HG02943 (cell line): ENCODE results near the gene FAM240A.

Source experiments
- ATAC-seq: cut with Tn5 transposase; IDR thresholded peaks from one replicate; pipeline ENCODE4 v1.9.1; 2021; ENCODE audit warnings: mild to moderate bottlenecking, low read depth, moderate library complexity; ENCODE audit not compliant: unreplicated experiment

Gene FAM240A

DNA sequence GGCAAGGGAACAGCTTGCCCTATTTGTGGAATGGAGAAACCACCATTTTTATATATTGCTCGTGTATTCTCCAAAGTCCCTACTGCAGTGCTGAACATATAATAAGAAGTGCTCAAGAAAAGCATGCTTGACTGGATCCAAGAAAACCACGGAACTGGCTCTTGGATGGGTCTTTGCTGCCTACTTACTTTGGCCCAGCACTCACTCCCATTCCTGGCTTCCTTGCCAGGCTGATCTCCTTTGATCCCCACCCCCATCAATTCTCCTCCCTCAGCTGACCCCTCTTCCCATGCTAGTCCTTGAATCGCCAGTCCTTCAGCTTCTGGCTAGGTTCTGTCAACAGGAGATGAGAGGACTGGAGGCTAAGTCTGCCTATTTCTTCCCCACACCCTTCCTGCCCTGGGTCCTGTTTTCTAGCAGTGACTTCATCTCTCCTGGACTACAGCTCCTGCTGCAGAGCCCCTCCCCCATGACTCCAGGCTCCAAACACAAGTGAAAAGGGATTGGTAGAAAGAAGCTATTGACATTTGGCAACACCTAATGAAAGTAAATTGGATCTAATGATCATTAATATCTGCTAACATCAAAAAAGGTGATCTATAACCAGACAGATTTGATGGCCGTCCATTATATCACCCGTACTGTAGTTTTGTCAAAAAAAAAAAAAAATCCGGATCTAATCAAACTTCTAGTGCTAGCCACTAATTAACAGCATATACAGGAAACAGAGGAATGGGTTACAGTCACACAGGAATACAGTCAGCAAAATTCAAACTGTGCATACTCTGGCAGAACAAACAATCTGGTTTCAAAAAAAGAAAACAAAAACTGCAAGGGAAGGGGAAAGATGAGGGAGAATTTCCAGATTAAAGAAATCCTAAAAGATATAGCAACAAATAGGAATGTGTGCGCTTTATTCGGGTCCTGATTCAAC lies 7.8 kb downstream of the FAM240A start:
- ATAC-seq: no peak

DNA sequence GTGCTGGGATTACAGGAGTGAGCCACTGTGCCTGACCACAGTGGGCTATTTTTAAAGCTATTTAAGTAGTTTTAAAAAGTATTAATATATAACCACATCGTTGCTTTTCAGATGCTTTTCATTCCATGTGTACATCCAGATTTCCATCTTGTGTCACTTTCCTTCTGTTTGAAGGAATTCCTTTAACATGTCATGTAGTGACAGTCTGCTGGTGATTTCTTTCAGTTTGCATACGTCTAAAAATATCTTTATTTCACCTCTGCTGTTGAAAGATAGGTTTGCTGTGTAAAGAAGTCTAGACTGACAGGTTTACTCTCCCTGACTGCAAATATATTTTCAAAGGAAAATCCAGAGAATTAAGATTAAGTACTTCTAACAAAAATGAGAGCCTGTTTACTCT lies 12.2 kb downstream of the FAM240A start:
- ATAC-seq: no peak

DNA sequence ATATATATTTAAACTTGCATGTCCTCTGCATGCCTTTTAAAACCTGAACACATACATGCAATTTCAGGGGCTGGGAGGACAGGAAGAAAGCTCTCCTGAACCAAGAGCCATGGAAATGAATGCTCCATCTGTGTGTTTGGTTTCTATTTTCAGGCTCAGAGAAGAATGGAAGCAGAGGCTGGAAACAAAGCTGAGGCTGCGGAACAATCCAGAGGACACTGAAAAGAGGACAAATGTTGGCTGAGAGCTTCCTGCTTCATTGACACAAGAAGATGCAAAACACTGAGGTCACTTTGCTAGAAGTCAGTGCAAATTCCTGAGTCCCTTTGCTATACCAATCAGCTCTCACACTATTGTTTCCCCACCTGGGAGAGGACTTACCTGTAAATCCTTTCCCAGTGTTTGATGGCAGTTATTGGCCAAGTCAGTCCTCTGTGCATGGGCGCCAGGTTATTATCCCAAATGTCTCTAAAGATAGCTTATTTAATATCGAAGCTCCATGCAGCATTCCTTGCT lies 12.7 kb downstream of the FAM240A start:
- ATAC-seq: no peak

DNA sequence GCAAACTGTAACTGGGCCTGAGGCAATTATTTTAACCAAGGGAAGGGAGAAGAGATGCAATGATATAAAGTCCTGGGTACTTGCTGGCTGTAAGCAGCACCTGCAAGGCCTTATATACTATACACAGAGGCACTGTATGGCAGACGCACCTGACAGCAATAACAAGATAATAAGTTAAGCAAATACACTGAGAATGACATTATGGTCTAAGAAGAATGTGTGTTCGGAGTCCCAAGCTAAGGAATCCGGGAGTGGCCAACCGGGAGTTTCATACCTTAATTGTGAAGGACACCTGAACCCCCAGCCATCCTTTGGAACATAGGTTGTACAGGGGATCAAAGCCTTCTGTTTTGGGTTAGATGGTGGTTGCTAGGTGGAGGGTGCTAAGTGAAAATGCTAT lies 13.7 kb downstream of the FAM240A start:
- no peak for ATAC-seq

DNA sequence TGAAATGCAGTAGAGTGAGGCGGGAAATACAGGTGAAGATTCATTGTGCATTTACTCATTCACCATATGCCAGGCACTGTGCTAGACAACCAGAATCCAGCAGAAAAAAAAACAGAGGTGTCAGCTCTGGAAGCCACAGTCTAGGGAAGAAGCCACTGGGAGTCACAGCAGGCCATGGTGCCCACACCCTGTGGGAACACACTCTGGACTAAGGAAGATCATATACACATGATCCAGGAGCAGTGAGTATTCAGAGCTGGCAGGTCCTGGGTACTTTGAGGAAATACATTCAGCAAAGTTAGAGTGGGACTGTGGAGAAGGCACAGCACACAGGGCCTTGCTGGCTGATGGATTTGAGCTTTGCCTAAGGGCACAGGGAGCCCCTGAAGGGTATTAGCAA lies 14.8 kb downstream of the FAM240A start:
- ATAC-seq: no peak

DNA sequence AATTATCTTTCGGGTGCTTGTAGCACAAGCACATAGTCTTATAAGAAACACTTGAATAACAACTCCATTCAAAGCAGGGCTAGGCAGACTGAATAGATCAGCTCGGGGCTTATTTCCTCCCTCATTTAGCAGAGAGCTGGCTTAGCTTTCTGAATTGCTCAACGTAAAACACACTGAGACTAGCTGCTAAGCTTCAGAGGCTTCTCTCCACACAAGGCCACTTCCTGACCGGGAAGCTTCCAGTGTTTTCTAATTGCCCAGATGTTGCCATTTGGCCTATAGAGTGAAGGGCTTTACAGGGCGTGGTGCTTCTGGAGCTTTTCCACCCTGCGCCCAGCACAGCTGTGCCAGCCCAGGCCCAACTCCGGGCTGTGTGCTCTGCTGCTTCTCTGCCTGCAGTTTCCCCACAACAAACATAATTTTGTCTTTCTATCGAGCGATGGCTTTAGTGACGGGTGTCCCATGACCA lies 16.6 kb downstream of the FAM240A start:
- ATAC-seq: no peak

DNA sequence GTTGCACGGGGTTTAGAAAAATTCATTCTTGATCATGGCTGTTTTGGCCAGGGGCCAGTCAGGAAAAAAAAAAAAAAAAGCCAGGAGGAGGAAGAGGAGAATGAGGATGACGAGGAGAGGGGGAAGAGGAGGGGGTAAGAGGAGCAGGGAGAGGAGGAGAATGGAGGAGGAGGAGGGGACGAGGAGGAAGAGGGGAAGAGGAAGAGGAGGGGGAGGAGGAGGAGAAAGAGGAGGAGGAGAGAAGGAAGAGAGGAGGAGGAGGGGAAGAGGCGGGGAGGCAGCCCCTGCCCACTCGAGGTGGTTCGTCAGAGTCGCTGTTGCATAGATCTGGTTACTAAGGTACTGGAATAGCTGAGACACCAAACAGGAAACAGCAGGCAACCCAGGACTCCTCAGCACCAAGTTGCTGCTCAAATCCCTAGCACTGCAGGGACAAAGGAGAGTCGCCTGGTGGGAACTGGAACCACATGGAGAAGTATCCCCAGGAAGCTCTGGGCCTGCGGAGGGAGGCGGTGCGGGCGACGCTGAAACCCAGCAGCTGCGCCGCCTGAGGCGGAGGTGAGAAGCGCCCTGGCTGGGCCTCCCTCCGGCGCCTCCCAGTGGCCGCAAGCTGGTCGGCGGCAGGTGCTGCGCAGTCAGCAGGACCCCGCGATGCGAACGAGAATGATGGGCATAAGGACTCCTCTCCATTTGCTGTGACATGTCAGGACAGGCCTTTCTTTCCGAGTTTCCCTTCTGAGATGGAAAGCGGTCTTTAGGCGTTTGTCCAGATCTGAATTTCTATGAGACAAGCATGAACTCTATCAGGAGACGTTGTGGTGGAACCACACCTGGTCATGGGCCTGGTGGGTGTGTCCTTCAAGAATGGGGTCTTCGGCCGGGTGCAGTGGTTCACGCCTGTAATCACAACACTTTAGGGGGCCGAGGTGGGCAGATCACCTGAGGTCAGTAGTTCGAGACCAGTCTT lies 17.5 kb downstream of the FAM240A start:
- no peak for ATAC-seq

DNA sequence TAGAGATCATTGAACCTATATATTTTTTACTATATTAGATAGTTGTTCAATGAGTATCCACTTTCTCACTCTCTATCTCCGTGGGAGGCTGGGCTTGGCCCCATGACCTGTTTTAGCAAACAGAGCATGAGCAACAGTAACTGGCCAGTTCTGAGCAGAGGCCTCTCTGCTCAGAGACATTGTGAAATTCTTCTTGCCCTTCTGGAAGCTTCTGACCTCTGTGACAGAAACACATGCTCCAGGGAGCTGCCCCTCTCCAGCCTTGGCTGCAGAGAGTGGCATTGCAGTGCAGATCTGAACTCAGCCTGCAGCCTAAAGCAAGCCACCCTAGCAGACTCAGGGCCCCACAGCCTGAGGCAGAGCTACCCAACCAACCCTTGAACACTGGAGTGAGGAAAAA lies 20.5 kb downstream of the FAM240A start:
- ATAC-seq: no peak

DNA sequence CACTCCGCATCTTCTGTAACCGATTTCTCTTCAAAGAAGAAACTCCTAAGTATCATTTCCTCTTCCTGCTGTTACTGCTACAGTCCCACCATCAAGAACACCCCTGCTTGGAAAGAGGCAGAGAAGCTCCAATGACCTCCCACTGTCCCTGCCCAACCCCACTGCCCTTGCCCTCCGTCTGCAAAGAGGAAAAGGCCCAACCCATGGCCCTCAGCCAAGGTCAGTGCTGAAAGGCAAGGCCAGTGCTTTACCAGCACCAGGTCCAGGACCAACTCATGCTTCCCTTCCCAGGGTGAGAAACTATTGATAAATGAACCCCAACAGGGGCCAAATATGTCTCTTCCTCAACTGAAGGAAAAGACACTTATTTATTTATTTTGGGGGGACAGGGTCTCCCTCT lies 22.5 kb downstream of the FAM240A start:
- ATAC-seq: no peak

DNA sequence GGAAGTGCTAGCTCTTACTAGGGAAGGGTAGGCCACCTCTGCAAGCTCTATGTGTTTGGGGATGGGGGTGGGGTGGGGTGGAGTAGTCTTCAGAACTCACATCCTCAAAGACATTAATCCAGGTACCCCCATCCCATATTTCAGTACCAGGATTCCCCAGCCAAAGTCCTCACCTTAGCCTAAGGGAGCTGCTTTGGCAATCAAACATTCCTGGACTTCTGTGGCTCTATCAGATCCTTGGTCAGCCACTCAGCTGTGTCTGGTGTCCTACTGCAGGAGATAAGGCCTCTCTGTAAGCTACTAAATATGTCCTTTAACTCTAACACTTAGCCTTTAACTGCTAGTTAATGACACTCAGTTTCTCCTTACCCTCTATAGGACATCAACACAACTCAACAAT lies 26.9 kb downstream of the FAM240A start:
- ATAC-seq: no peak

DNA sequence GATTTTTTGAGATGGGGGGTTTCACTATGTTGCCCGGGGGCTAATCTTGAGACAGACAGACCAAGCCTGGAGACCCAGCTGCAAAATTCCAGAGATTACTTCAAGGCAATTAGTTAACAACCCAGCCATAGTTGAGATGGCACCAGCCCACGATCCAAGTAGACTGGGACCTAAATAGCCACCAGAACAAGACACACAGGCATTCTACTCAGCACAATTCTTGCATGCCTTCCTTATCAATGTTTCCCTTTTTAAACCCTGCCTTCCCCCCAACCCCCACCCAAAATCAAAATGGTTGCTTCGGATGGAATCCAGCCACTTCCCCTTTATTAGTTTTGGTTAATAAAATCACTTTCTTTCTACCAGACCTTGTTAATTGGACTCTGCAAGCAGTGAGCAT lies 28.6 kb downstream of the FAM240A start:
- no peak for ATAC-seq

DNA sequence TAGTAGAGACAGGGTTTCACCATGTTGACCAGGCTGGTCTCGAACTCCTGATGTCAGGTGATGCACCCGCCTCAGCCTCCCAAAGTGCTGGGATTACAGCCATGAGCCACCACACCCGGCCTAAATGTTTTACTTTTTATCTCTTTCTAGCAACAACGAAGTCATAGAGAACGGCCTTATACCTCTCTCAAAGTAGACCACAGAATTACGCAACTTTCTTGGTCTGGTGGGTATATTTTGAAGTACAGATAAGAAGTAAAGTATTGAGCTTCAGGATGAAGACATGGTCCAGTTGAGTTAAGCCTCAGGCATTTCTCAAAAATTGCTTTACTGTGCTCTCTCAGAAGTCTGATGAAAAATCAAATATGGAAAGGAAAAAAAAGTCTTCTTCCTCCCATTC lies 30.6 kb downstream of the FAM240A start:
- ATAC-seq: no peak

DNA sequence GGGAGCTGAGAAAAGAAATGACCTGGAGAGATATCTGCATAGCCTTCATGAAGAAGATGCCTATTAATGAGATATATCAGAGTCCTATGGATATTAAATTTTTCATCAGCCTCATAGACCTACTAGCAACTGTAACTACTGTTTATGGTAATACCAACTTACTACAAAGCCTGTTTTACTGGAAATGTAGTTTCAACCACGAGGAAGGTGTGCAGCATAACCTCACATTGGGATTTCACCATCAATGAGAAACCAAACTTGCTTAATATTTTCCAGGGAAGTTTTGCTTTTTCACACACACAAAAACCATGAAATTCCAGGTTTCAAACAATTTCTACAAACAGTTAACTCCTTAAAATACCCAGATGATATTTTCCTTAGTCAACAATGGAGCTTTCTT lies 31.4 kb downstream of the FAM240A start:
- no peak for ATAC-seq

DNA sequence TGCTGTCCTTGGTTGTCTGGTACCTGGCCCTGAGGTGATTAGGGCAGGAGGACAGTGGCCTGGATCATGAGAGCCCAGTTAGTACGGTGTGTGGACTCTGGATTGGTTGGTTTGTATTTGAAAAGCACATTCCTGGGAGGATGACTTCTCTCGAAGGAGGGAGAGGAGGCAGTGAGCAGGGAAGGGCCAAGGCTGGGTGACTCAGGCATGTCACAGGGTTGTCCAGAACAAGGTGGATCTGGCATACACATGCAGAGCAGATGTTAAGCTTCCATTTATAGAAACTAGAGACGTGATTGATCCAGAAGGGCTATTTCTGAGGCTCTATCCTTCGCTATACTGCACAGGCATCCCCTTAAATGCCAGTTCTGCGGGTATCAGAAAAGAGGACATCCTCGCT lies 34.4 kb downstream of the FAM240A start:
- ATAC-seq: no peak

DNA sequence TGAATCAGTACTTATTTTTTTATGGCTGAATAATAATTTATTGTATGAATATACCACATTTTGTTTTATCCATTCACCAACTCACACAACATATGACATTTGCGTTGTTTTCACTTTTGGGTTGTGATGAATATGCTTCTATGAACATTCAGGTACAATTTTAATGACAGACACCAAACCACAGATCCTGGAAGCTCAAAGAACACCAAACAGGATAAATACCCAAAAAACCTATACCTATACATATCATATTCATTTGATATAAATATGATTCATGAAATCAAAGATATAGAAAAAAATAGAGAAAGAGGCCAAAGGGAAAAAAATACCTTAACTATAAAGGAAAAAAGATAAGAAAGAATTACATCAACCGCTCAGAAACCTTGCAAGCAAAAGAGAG lies 35.8 kb downstream of the FAM240A start:
- no peak for ATAC-seq

DNA sequence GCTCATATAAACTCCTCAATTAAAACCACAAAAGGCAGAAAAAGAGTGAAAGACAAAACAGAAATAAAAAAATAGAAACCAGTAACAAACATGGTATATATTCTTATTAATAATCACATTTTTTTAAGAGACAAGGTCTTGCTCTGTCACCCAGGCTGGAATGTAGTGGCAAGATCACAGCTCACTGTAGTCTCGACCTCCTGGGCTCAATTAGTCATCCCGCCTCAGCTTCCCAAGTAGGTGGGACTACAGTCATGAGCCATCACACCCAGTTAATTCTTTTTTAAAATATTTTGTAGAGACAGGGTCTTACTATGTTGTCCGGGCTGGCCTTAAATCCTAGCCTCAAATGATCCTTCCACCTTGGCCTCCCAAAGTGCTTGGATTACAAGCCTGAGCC lies 37.1 kb downstream of the FAM240A start:
- no peak for ATAC-seq

DNA sequence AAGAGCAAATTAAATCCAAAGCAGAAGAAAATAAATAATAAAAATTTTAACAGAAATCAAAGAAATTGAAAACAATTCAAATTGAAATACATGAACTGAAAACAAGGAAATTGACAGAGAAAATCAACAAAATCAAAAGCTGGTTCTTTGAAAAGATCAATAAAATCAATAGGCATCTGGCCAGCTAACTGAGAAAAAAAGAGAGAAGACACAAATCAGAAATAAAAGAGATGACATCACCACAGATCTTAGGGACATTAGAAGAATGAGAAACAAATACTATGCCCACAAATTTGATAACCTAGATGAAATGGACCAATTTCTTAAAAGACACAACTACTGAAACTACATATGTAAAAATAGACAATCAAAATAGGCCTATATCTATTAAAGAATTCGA lies 38.8 kb downstream of the FAM240A start:
- no peak for ATAC-seq

DNA sequence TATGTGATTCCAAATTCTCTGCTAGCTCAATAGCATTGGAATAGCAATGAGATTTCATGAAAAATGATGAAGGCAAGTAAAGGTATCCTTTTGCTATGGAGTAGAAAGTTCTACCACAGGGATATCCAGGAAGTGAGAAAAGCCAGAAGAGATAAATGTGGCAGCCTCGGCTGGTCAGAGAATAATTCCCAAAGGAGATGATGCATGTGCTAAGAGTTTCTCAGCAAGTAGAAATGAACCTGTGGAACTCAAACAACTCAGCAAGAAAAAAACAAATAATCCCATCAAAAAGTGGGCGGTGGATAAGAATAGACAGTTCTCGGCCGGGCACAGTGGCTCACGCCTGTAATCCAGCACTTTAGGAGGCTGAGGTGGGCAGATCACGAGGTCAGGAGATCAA lies 42.9 kb downstream of the FAM240A start:
- no peak for ATAC-seq

DNA sequence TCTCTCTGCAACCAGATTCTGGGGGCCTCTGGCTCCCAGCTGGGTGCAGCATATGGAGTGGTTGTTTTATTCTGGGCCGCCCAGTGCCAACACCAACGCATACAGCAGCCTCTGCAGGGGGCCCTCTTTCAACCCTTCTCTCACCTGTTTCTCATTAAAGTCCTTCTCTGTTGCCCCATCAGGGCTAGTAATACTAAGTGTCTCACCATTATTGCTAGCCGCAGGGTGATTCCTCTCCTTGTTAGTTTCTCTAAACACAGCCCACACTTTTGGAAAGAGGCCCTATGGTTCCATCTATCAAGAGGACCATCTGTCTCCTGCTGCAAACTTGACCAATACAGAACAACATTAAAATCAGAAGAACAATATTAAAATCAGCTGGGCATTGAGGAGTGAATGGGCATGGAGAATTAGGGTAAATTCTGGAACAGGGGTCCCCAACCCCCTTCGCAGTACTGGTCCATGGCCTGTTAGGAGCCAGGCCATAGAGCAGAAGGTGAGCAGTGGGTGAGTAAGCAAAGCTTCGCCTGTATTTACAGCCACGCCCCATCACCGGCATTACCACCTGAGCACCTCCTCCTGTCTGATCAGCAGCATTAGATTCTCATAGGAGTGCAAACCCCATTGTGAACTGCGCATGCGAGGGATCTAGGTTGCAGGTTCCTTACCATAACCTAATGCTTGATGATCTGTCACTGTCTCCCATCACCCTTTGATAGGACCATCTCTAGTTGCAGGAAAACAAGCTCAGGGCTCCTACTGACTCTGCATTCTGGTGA lies 44.6 kb downstream of the FAM240A start:
- ATAC-seq: no peak

DNA sequence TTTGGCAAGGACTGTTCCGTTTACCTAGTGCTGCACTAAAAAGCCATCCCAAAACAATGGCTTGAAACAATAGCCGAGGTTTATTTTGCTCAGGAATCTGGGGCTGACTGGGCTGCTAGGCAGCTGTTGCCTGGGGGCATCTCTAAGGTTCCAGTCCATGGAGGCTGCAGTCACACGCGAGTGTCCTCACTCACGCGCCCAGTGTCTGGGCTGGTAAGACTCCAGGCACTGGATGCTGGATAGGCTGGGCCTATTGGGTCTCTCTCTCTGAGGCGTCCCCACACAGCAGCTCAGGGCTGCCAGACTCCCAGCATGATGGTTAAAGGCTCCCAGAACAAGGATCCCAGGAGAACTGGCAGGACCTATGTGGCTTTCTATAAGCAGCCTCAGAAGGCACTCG lies 47.0 kb downstream of the FAM240A start:
- ATAC-seq: no peak
